Mesothelial cell of epicardium (in vitro differentiated cells): ENCODE data around the gene CCDC201. TPM values are rescaled to one million over a fixed set of nuclear protein-coding genes. Genes with fewer than 3 reads are reported as not detected.
A peak's percentile ranks its signal among the peaks of the same experiment; 100 is the strongest.

ENCODE experiments used
- DNase-seq, 2 experiments: peaks; one replicate each; pipeline ENCODE4 v3.0.0; 2021; ENCODE audit warnings: low spot score in 2 of 2; ENCODE audit not compliant: unreplicated experiment in 2 of 2
- H3K27ac Mint-ChIP-seq: 2 replicates; pipeline ENCODE4 v1.8.0; 2021; ENCODE audit warnings: mixed read lengths
- H3K27me3 Mint-ChIP-seq: 2 replicates; pipeline ENCODE4 v1.8.0; 2021; ENCODE audit warnings: low read depth, mixed read lengths
- H3K36me3 Mint-ChIP-seq: 2 replicates; pipeline ENCODE4 v1.8.0; 2021; ENCODE audit warnings: mixed read lengths
- H3K4me1 Mint-ChIP-seq: 2 replicates; pipeline ENCODE4 v1.8.0; 2021; ENCODE audit warnings: mixed read lengths
- H3K4me3 Mint-ChIP-seq: 2 replicates; pipeline ENCODE4 v1.8.0; 2021; ENCODE audit warnings: mild to moderate bottlenecking, moderate library complexity, mixed read lengths
- H3K9me3 Mint-ChIP-seq: 2 replicates; pipeline ENCODE4 v1.8.0; 2021; ENCODE audit warnings: mixed read lengths
- total RNA-seq: library from RNA; stranded (reverse); gene quantifications from 3 replicates; pipeline ENCODE4 v1.2.1, GENCODE V29; 2021
- TF ChIP-seq, protein P1 (sequence below): fragments of 200-600 bp; sonication (generic); IDR thresholded peaks from one replicate; pipeline ENCODE4 v1.5.0; 2021; ENCODE audit warnings: antibody characterized with exemption; ENCODE audit not compliant: unreplicated experiment

The CCDC201 gene, protein sequence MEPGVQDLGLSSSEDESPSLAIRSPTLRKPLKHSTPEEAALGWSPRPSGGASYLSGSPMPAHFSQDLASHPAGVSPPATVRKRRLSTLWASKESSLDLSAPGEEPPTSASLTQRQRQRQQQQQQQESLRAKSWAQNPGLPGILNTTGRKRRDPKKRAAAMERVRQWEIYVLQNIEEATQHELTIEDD
- total RNA-seq = not detected in 3 replicates

DNA sequence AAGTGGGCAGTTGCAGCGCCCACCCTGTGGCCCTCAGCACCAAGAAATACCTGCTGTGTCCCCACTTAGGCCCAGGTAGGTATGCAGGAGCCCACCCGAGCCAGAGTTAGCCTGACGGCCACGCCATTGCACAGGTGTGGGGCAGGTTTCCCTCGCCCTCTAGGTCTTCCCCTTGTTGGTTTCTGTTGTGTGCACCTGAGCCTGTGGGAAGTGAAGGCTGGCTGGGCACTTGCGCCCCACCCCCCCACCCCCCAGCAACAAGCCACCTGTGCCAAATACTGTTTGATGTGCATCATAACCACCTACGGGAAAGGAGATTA is at the start of gene CCDC201:
CCDC201 (minus strand) TSS at position 48 of the 320 bp plus-strand sequence. CDS start 75 bp downstream, outside the sequence.
- no peaks in the 10 kb centered on the region for H3K36me3 Mint-ChIP-seq
- TF ChIP-seq, protein P1, sequence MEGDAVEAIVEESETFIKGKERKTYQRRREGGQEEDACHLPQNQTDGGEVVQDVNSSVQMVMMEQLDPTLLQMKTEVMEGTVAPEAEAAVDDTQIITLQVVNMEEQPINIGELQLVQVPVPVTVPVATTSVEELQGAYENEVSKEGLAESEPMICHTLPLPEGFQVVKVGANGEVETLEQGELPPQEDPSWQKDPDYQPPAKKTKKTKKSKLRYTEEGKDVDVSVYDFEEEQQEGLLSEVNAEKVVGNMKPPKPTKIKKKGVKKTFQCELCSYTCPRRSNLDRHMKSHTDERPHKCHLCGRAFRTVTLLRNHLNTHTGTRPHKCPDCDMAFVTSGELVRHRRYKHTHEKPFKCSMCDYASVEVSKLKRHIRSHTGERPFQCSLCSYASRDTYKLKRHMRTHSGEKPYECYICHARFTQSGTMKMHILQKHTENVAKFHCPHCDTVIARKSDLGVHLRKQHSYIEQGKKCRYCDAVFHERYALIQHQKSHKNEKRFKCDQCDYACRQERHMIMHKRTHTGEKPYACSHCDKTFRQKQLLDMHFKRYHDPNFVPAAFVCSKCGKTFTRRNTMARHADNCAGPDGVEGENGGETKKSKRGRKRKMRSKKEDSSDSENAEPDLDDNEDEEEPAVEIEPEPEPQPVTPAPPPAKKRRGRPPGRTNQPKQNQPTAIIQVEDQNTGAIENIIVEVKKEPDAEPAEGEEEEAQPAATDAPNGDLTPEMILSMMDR = no peak
- H3K9me3 Mint-ChIP-seq = peaks cover 4% of the 10 kb centered on the region
- no peak within 1 kb of the TSS for H3K4me3 Mint-ChIP-seq
- DNase-seq = no peak
- no peak within 1 kb of the TSS for H3K27ac Mint-ChIP-seq
- peaks cover 5% of the 10 kb centered on the region for H3K4me1 Mint-ChIP-seq
- H3K27me3 Mint-ChIP-seq = no peaks in the 10 kb centered on the region

DNA sequence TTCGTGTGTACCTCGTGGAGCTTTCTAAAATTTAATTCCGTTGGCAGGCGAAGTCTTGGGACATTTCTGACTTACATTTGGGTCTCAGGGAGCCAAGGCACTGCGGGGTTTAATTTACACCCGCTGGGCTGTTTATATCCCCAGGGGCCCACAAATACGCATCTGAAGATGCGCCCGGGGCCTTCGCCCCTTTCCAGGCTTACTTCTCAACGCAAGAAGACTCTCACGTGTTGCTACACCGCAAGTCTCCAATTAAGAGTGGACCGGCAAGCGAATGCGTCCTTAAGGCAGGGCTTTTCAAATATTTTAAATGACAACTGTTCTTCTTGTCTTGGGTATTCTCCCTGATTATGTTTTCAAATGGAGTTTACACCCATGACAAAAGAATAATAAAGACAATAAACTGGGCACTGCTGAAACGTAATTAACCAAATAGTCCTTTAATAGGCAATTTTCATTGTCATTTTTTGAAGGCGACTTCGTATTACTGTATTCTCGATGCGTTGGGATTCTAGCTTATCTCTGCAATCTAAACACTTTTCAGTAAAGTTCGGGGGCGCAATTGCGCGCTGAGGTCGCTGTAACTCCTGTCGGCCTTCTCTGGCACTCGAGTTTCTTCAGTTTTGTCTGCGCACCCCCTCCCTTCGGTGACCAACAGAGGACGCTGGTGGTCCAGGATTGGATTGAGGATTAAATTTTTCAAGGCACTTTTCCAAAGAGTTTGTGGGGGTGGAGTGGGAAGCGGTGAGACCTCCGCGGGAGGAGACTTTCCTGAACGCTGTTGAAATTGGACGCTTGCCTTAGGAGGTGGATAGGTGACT is 49.0 kb upstream of the CCDC201 start:
- peaks cover 9% of the 10 kb centered on the region for H3K36me3 Mint-ChIP-seq
- peak overlapping the region; percentile 72 for H3K4me3 Mint-ChIP-seq
- TF ChIP-seq, protein P1 = peak; percentile 92
- H3K9me3 Mint-ChIP-seq = peaks cover 2% of the 10 kb centered on the region
- H3K27ac Mint-ChIP-seq = peak overlapping the region; percentile 91
- no peaks in the 10 kb centered on the region for H3K27me3 Mint-ChIP-seq
- peaks cover 53% of the 10 kb centered on the region for H3K4me1 Mint-ChIP-seq
- DNase-seq = peak; percentile 56 to 84

DNA sequence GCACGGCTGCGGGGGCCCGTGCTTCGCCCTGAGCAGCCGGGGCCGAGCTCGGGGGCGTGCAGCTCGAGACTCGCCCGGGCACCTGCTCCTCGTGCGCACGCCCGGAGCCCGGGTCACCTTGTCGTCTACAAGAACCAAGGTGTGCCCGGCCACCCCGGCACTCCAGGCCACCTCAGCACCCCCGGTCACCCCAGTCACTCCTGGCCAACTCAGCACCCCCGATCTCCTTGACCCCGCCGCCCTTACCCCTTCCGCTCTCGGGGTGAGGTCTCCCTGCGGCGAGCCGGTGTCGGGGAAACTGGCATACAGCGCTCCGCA is 48.5 kb upstream of the CCDC201 start:
- Mint-ChIP-seq H3K9me3 (no peaks in the 10 kb centered on the region), H3K36me3 (peaks cover 11% of the 10 kb centered on the region), H3K4me3 (peak overlapping the region; percentile 72), H3K4me1 (peaks cover 56% of the 10 kb centered on the region), H3K27me3 (no peaks in the 10 kb centered on the region), H3K27ac (peak overlapping the region; percentile 91)
- DNase-seq = peak in 1 of 2 experiments; percentile 54
- TF ChIP-seq, protein P1 = no peak

DNA sequence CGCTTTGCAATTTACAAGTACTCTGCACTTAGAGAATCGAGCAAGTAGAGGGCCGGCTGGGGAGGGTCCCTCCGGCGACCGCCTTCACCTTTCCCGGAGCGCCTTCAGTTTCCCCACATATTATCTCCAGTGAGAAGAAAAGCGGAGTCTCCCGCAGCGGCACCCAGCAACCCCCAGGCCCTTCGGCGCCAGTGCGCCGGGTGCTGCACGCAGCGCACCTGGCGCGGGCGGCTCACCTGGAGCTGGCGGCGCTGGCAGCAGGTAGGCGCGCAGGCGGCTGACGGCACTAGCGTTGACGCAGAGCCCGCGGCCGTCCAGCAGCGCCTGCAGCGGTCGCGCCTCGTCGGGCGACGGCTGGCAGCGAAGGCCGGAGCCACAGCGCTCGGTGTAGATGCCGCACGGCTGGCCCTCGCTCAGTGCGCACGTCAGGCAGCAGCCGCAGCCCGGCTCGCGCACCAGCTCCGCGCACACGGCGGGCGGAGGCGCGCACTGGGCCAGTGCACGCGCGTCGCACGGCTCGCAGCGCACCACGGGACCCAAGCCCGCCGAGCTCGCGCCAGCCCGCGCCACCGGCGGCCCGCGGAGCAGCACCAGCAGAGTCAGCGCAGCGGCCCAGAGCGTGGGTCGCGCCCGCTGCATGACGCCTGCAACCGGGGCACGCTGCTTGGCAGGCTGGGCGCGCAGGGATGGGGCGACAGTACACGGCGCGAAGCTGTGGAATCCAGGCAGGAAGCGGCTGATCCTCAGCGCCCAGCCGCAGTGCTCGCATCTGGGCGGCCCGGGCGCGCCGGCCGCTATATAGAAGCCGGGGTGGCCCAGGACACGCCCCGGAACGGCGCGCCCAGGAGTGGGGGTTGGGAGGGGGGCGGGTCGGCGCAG is 47.9 kb upstream of the CCDC201 start, which contains the start of gene IGFBP3:
IGFBP3 (minus strand) TSS at position 771 of the 879 bp plus-strand sequence; CDS start at position 639, 132 bp downstream.
- TF ChIP-seq, protein P1 = no peak
- DNase-seq = peak; percentile 50 to 74
- Mint-ChIP-seq H3K27ac (peak within 1 kb of the TSS; percentile 92), H3K27me3 (no peaks in the 10 kb centered on the region), H3K4me3 (peak within 1 kb of the TSS; percentile 98), H3K36me3 (peaks cover 17% of the 10 kb centered on the region), H3K4me1 (peaks cover 62% of the 10 kb centered on the region), H3K9me3 (no peaks in the 10 kb centered on the region)

DNA sequence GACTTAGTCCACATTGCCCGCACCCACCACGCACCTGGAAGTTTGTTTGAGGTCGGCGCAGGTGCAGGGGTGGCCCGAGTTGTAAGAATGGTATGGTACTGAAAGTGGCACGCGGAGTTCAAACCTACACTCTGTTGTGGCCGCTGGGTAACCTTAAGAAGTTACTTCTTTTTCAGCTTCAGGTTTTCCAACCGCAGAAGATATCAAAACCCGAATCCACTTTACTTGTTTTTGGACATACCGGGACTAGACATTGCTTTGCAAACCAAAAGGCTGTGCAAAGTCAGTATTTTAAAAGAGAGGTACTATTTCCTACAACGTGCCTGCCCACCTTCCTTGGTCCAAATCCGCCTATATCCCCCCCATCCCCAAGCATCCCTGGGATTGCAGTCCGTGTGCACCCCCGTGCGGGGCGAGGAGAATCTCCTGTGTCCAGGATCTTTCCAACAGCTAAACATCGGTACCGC is 47.1 kb upstream of the CCDC201 start:
- TF ChIP-seq, protein P1 = no peak
- no peak for DNase-seq
- Mint-ChIP-seq H3K9me3 (no peaks in the 10 kb centered on the region), H3K4me1 (peaks cover 65% of the 10 kb centered on the region), H3K27ac (peak overlapping the region; percentile 92), H3K4me3 (peak overlapping the region; percentile 98), H3K36me3 (peaks cover 20% of the 10 kb centered on the region), H3K27me3 (no peaks in the 10 kb centered on the region)
